Measurements from ENCODE around the gene LIN52.

DNA sequence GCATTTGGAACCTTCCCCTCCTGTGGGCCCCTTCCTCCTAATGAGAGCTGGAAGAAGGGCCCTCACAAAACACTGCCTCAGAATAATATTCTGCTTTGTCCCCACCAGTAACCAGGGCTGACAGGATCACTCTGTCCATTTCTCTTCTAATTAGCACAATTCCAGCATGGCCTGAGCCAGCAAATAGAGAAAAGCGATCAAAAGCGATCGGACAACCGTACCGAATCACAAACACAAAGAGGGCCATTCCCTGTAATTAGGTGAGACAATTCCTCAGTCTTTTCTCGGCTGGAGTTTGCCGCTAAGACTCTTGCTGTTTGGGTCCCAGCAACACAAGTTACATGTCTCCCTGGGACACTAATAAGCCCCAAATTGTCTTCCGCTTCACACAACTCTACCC lies 118.9 kb downstream of the LIN52 start:
- TF ChIP-seq, protein P1, sequence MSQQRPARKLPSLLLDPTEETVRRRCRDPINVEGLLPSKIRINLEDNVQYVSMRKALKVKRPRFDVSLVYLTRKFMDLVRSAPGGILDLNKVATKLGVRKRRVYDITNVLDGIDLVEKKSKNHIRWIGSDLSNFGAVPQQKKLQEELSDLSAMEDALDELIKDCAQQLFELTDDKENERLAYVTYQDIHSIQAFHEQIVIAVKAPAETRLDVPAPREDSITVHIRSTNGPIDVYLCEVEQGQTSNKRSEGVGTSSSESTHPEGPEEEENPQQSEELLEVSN (IDR thresholded peaks at IDR 0.05), result no peak
- TF ChIP-seq, protein P2, sequence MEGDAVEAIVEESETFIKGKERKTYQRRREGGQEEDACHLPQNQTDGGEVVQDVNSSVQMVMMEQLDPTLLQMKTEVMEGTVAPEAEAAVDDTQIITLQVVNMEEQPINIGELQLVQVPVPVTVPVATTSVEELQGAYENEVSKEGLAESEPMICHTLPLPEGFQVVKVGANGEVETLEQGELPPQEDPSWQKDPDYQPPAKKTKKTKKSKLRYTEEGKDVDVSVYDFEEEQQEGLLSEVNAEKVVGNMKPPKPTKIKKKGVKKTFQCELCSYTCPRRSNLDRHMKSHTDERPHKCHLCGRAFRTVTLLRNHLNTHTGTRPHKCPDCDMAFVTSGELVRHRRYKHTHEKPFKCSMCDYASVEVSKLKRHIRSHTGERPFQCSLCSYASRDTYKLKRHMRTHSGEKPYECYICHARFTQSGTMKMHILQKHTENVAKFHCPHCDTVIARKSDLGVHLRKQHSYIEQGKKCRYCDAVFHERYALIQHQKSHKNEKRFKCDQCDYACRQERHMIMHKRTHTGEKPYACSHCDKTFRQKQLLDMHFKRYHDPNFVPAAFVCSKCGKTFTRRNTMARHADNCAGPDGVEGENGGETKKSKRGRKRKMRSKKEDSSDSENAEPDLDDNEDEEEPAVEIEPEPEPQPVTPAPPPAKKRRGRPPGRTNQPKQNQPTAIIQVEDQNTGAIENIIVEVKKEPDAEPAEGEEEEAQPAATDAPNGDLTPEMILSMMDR (IDR thresholded peaks at IDR 0.05; ENCODE audit: control extremely low read depth in 1 of 3, insufficient read depth in 1 of 3, low read depth in 1 of 3, low read length in 3 of 3), result no peak
- no peak for TF ChIP-seq EZH2 (IDR thresholded peaks at IDR 0.05; ENCODE audit: low read depth, low read length, severe bottlenecking)

Measured in H1 (cell line).